KOPT-K1 (cell line): ENCODE results near the gene CCT4.
"Not testable (repeated sequence)": the region's sequence is repeated elsewhere in the genome, so short reads cannot be mapped to it uniquely, and the experiment has no call there.

Source experiments
- H3K27ac ChIP-seq: fragments of 200-600 bp; sonication (generic); 2 replicates; pipeline ENCODE4 v1.5.1; 2016; ENCODE audit warnings: antibody characterized with exemption, mild to moderate bottlenecking, low read depth, low read length; ENCODE audit not compliant: poor library complexity, severe bottlenecking
- H3K36me3 ChIP-seq: fragments of 200-600 bp; sonication (generic); 2 replicates; pipeline ENCODE4 v1.5.1; 2017; ENCODE audit warnings: antibody characterized with exemption, mild to moderate bottlenecking, low read length, moderate library complexity; ENCODE audit not compliant: insufficient read depth
- H3K9me3 ChIP-seq: fragments of 200-600 bp; sonication (generic); 2 replicates; pipeline ENCODE4 v1.5.1; 2017; ENCODE audit warnings: antibody characterized with exemption, low read length, mild to moderate bottlenecking; ENCODE audit not compliant: insufficient read depth, poor library complexity, severe bottlenecking

CCT4 gene

GRCh38 chr2:61888267-61889055 is at the start of gene CCT4:
Gene CCT4, minus strand, starts transcription at chr2:61888656. Its CDS starts 149 bp downstream, at chr2:61888507.
- Histone ChIP-seq H3K27ac (peak within 1 kb of the TSS; percentile 92), H3K9me3 (no peaks in the 10 kb centered on the region), H3K36me3 (peaks cover 38% of the 10 kb centered on the region)

DNA sequence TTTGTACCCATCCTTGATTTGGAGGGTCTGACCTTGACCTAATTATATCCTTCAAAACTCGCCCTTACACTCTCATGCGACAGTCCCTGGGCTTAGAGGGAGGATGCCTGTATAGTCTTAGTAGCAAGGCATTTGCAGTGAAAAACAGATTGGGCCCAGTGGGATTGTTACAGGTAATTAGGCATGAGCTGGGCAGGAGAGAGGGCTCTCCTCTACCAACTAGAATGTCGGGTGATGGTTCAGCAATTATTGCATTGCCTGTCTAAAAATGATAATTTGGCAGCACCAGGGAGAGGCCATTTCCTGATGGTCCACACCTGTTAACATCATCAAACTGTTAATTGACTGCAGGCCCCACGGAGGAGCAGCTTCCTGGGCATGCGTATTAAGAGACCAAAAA is 49.4 kb upstream of the CCT4 start:
- no peaks in the 10 kb centered on the region for H3K9me3 ChIP-seq

GRCh38 chr2:61937098-61937497 is 48.6 kb upstream of the CCT4 start:
- H3K27ac ChIP-seq, result no peak overlapping the region
- no peaks in the 10 kb centered on the region for H3K36me3 ChIP-seq
- no peaks in the 10 kb centered on the region for H3K9me3 ChIP-seq

More for the DNA sequence above, 49.4 kb upstream of the CCT4 start:
- H3K27ac ChIP-seq, result no peak overlapping the region
- no peaks in the 10 kb centered on the region for H3K36me3 ChIP-seq

- Histone ChIP-seq H3K36me3 (no peaks in the 10 kb centered on the region), H3K27ac (no peak overlapping the region), H3K9me3 (no peaks in the 10 kb centered on the region)
Measured at GRCh38 chr2:61928826-61929461, 40.5 kb upstream of the CCT4 start.

DNA sequence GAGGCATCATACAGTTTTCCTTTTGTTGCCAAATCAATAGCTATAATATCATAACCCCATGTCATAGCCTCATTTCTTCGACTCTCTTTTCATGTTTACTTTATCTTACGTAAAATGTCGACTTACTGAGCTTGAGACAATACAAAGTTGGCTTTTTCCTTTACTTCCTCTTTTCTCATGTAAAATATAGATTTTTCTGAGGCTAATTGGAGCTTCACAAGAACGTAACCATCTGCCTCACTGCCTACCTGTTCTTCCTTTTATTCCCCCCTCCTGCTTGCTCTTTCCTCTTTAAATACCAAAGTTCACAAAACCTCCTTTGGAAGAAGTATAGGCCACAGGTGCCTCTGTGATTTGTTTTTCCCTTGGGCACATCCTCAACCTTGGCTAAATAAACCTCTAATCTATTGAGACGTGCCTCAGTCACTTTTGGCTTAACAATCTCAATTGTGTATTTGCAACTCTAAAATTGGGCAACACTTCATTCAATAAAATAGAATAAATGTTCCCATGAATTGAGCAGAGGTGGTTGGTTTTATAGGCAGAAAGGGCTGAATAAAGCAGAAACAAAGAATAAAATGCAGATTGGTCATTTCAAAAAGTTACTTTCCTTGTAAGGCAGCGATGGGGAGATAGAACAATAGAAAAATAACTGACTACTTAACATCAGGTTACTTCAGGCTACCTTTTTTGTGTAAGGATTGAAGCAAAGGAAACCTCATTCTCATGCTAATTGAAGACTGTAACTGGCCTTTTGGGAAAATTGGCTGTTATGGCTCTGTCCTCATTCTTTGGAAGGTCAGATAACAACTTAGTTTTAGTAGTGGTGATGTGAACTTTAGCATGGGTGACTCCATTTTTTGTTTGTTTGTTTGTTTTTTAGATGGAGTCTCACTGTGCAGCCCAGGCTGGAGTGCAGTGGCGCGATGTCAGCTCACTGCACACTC is 38.3 kb upstream of the CCT4 start:
- Histone ChIP-seq H3K9me3 (no peaks in the 10 kb centered on the region), H3K27ac (no peak overlapping the region), H3K36me3 (no peaks in the 10 kb centered on the region)

- Histone ChIP-seq H3K9me3 (no peaks in the 10 kb centered on the region), H3K27ac (no peak overlapping the region)
Measured at GRCh38 chr2:61924895-61925663, 36.6 kb upstream of the CCT4 start.

DNA sequence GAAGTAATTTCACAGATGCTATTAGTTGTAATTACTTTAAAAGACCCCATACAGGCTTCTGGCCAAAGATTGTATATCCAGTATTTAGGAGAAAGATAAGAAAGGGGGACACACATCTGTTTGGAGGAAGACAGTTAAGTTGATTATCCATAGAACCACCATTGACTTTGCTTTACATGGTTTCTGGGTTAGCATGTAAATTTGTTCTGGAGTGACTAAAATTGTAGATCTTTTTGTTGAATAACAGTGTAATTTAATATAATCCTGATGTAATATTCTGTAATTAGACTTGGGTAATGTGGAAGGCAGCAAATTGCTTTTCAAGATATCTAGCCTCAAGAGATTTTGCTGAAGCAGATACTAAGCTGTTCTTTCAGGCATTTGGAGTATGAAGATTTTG is 34.3 kb upstream of the CCT4 start:
- H3K36me3 ChIP-seq, result no peaks in the 10 kb centered on the region; the same call in 1 of the 2 replicates
- no peaks in the 10 kb centered on the region for H3K9me3 ChIP-seq
- H3K27ac ChIP-seq, result no peak overlapping the region

More at GRCh38 chr2:61924895-61925663, 36.6 kb upstream of the CCT4 start:
- H3K36me3 ChIP-seq, result no peaks in the 10 kb centered on the region; the same call in 1 of the 2 replicates

DNA sequence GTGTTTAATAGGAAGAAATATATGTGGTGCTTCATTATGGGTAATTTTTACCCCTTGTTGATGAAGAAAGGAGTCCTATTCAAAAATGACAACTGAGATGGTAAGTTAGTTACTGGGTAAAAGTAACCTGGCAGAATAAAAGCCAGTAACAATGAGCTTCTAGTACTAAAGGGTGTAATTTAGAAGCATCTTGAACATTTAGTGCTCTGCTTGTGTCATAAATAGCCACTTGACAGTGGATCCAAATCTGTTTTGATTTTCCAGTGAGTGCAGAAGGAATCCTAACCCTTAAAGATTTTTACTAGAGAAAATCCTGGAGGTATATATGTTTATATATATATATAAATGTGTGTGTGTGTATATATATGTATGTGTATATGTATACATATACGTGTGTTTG is 32.1 kb upstream of the CCT4 start:
- Histone ChIP-seq H3K36me3 (no peaks in the 10 kb centered on the region; the same call in 1 of the 2 replicates), H3K27ac (no peak overlapping the region), H3K9me3 (no peaks in the 10 kb centered on the region)

GRCh38 chr2:61914794-61915193 is 26.3 kb upstream of the CCT4 start:
- not testable (repeated sequence) for H3K9me3 ChIP-seq, H3K36me3 ChIP-seq, H3K27ac ChIP-seq

DNA sequence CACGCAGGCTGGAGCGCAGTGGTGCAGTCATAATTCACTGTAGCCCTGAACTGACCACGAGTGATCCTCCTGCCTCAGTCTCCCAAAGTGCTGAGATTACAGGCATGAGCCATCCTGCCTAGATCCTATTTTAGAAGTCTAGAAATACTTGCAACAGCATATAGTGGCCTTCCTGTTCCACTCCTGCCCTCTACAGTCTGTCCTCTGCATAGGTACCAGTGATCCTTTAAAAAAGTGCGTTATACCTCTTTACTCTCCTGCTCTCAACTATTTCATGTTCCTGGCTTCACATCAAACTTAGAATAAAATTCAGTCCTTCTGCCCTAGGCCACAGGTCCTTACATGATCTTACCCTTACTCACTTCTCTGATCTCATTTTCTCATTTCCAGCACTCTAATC is 23.1 kb upstream of the CCT4 start:
- H3K9me3 ChIP-seq, result no peaks in the 10 kb centered on the region
- no peak overlapping the region for H3K27ac ChIP-seq
- no peaks in the 10 kb centered on the region for H3K36me3 ChIP-seq

- H3K27ac ChIP-seq, result no peak overlapping the region
- H3K36me3 ChIP-seq, result no peaks in the 10 kb centered on the region
- no peaks in the 10 kb centered on the region for H3K9me3 ChIP-seq
Measured at GRCh38 chr2:61910603-61911002, 22.1 kb upstream of the CCT4 start.

- Histone ChIP-seq H3K36me3 (no peaks in the 10 kb centered on the region), H3K9me3 (no peaks in the 10 kb centered on the region), H3K27ac (no peak overlapping the region)
Measured at GRCh38 chr2:61909116-61909515, 20.7 kb upstream of the CCT4 start.

- peak overlapping the region; percentile 57 for H3K27ac ChIP-seq
- no peaks in the 10 kb centered on the region for H3K9me3 ChIP-seq
- H3K36me3 ChIP-seq, result no peaks in the 10 kb centered on the region
Measured at GRCh38 chr2:61906186-61906470, 17.7 kb upstream of the CCT4 start.

GRCh38 chr2:61905372-61906185 is 17.1 kb upstream of the CCT4 start, which contains the start of gene COMMD1:
Gene COMMD1, plus strand, starts transcription at chr2:61905674. Its CDS starts 5 bp downstream, at chr2:61905679.
- no peaks in the 10 kb centered on the region for H3K36me3 ChIP-seq
- no peaks in the 10 kb centered on the region for H3K9me3 ChIP-seq
- H3K27ac ChIP-seq, result peak within 1 kb of the TSS; percentile 57
